Measurements from ENCODE around the gene CCL4. TPM values are rescaled to one million over a fixed set of nuclear protein-coding genes. Genes with fewer than 3 reads are reported as not detected.

The CCL4 gene
- total RNA-seq, 1 donor from 2014 or later: 23.4 TPM

GRCh38 chr17:36153895-36154610 is 50.4 kb downstream of the CCL4 start:
- Mint-ChIP-seq H3K36me3 (ENCODE audit: low read depth, unreplicated experiment) (no peaks in the 10 kb centered on the region), H3K9me3 (ENCODE audit: unreplicated experiment) (no peaks in the 10 kb centered on the region), H3K4me3 (ENCODE audit: unreplicated experiment) (no peak overlapping the region), H3K4me1 (ENCODE audit: low read depth, unreplicated experiment) (peaks cover 5% of the 10 kb centered on the region), H3K27me3 (ENCODE audit: low read depth, unreplicated experiment) (peaks cover 15% of the 10 kb centered on the region), H3K27ac (ENCODE audit: unreplicated experiment) (no peak overlapping the region)
- no peak overlapping the region for H3K4me3 ChIP-seq (ENCODE audit: insufficient read depth, low read depth, low read length)
- no peaks in the 10 kb centered on the region for H3K79me2 ChIP-seq (ENCODE audit: insufficient read depth, low read length)
- H3K9me3 ChIP-seq (ENCODE audit: insufficient read depth, low read depth, low read length): no peaks in the 10 kb centered on the region
- FAIRE-seq (no peak), DNase-seq (ENCODE audit: low read depth) (no peak)
- no peak overlapping the region for H3K27ac ChIP-seq (ENCODE audit: low read depth, low read length)
- no peaks in the 10 kb centered on the region for H4K20me1 ChIP-seq (ENCODE audit: insufficient read depth, low read length)
- no peak overlapping the region for H3K4me2 ChIP-seq (ENCODE audit: low read length)
- H2AFZ ChIP-seq (ENCODE audit: low read depth, low read length): no peak overlapping the region
- H3K4me1 ChIP-seq (ENCODE audit: insufficient read depth, low read length): peaks cover 7% of the 10 kb centered on the region
- no peak overlapping the region for H3K9ac ChIP-seq (ENCODE audit: low read length)
- no peak for TF ChIP-seq CTCF (IDR thresholded peaks at IDR 0.05; ENCODE audit: insufficient read depth, low read depth, low read length)
- H3K36me3 ChIP-seq (ENCODE audit: insufficient read depth, low read length): no peaks in the 10 kb centered on the region
- H3K27me3 ChIP-seq (ENCODE audit: insufficient read depth, low read length): peaks cover 4% of the 10 kb centered on the region

Other genes starting within 250 kb of the CCL4 start
- gene HEATR9, start 234.9 kb upstream of the CCL4 start, total RNA-seq: not detected in 2 replicates
- 71.3 and 95.8 TPM in 2 replicates for gene CCL5, start 223.5 kb upstream of the CCL4 start, total RNA-seq
- not detected in 2 replicates for gene RDM1, start 173.1 kb upstream of the CCL4 start, total RNA-seq
- gene LYZL6, start 160.1 kb upstream of the CCL4 start, total RNA-seq: not detected in 2 replicates
- gene CCL16, start 122.3 kb upstream of the CCL4 start, total RNA-seq: not detected in 2 replicates
- not detected in 2 replicates for gene CCL14, start 117.1 kb upstream of the CCL4 start, total RNA-seq
- not detected in 2 replicates for gene CCL15, start 102.3 kb upstream of the CCL4 start, total RNA-seq
- not detected in 2 replicates for gene CCL23, start 85.9 kb upstream of the CCL4 start, total RNA-seq
- gene CCL18, start 39.6 kb upstream of the CCL4 start, total RNA-seq: not detected in 2 replicates
- gene CCL3, start 13.7 kb upstream of the CCL4 start, total RNA-seq: 3.4 and 3.6 TPM in 2 replicates
- 6.3 and 9.8 TPM in 2 replicates for gene TBC1D3B, start 72.8 kb downstream of the CCL4 start, total RNA-seq
- 1.7 and 2.2 TPM in 2 replicates for gene CCL3L1, start 92.9 kb downstream of the CCL4 start, total RNA-seq
- 48.9 TPM in 2 replicates for gene CCL4L2, start 107.2 kb downstream of the CCL4 start, total RNA-seq
- 0.11 and 0.58 TPM in 2 replicates for gene TBC1D3I, start 160.7 kb downstream of the CCL4 start, total RNA-seq
- not detected in 2 replicates for gene TBC1D3G, start 220.1 kb downstream of the CCL4 start, total RNA-seq

All from astrocyte (in vitro differentiated cells and primary cell).